ENCODE measurements around the gene IL4R.

DNA sequence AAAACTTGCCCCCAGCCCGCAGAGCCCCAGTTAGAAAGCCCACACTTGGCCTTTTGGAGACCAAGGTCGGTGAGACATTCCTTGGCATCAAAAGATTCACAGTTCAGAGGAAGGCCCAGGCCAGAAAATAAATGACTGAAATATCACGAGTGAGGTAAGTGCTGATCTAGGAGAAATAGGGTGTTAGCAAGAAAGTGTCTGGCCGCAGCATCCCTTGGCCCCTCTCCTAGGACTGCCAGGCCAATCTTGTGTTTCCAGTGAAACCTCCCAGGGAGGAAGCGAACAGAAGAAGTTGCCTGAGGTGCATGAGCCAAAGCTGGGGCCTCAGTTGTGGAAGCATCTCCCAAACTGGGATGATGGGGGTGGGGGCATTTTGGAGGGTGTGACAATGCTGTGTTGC lies 22.7 kb upstream of the IL4R start:
- TF ChIP-seq CTCF (conservative IDR thresholded peaks at IDR 0.05; ENCODE audit: low read depth, low read length), result no peak
- TF ChIP-seq EZH2 (IDR thresholded peaks at IDR 0.05; ENCODE audit: low read length, unreplicated experiment), result no peak

Data from PC-3 (cell line).